ENCODE data around the gene CHTOP.
"Not testable (repeated sequence)": the region's sequence is repeated elsewhere in the genome, so short reads cannot be mapped to it uniquely, and the experiment has no call there.

CHTOP gene

GRCh38 chr1:153633754-153634665, at the start of gene CHTOP:
Gene CHTOP, plus strand, starts transcription at chr1:153634066. Its CDS starts 2,523 bp downstream, at chr1:153636589.
- DNase-seq, result peak; percentile 74 to 99 (median 96)

GRCh38 chr1:153585006-153585405, 48.9 kb upstream of the CHTOP start:
- no peak for DNase-seq

- no peak for DNase-seq
Measured at GRCh38 chr1:153586347-153586746, 47.5 kb upstream of the CHTOP start.

GRCh38 chr1:153587314-153587713, 46.6 kb upstream of the CHTOP start:
- DNase-seq, result no peak

GRCh38 chr1:153588033-153588432, 45.8 kb upstream of the CHTOP start:
- DNase-seq, result not testable (repeated sequence)

GRCh38 chr1:153588482-153588881, 45.4 kb upstream of the CHTOP start:
- no peak for DNase-seq

- DNase-seq, result peak in 2 of 51 donors; percentile 35 to 59
Measured at GRCh38 chr1:153592748-153593147, 41.1 kb upstream of the CHTOP start.

GRCh38 chr1:153597206-153597605, 36.7 kb upstream of the CHTOP start:
- no peak for DNase-seq

- peak in 2 of 51 donors; percentile 11 to 23 for DNase-seq
Measured at GRCh38 chr1:153598309-153599172, 35.3 kb upstream of the CHTOP start.

- DNase-seq, result no peak
Measured at GRCh38 chr1:153599847-153600246, 34.0 kb upstream of the CHTOP start.

- DNase-seq, result no peak
Measured at GRCh38 chr1:153602749-153603148, 31.1 kb upstream of the CHTOP start.

GRCh38 chr1:153606194-153606593, 27.7 kb upstream of the CHTOP start:
- DNase-seq, result no peak

GRCh38 chr1:153607381-153607780, 26.5 kb upstream of the CHTOP start:
- DNase-seq, result no peak

- no peak for DNase-seq
Measured at GRCh38 chr1:153608089-153608682, 25.7 kb upstream of the CHTOP start.

GRCh38 chr1:153608742-153609584, 24.9 kb upstream of the CHTOP start:
- peak in 40 of 51 donors; percentile 19 to 84 (median 56) for DNase-seq

GRCh38 chr1:153609585-153609907, 24.3 kb upstream of the CHTOP start:
- no peak for DNase-seq

- no peak for DNase-seq
Measured at GRCh38 chr1:153610334-153610733, 23.5 kb upstream of the CHTOP start.

GRCh38 chr1:153610811-153611301, 23.0 kb upstream of the CHTOP start:
- DNase-seq, result no peak

- DNase-seq, result no peak
Measured at GRCh38 chr1:153611356-153611755, 22.5 kb upstream of the CHTOP start.

GRCh38 chr1:153612111-153612754, 21.6 kb upstream of the CHTOP start:
- peak in 1 of 51 donors; percentile 30 for DNase-seq
